Measurements from ENCODE around the gene ZNF366.

Gene ZNF366

DNA sequence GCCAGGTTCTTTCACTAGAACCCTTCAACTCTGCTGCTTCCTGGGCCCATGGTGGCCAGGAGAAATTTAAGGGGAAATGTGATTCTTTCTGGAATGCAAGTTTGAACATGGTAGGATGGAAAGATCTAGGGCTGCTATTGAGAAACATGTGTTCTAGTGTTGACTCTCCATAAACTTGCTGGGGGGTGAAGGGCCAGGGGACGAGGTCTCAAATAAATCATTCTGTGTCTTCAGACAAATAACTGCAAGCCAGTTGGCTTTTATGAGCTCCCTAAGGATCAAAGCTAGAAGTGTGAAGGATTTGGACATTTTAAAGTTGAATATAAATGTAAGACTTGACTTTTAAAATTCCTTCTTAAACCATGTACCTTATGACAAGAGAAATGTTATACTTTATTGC, 78.5 kb downstream of the ZNF366 start:
- no peak for DNase-seq (ENCODE audit: insufficient read length, low spot score)
- no peak for FAIRE-seq
- no peak for TF ChIP-seq POU2F2 (IDR thresholded peaks at IDR 0.05; ENCODE audit: low read depth, low read length)
- TF ChIP-seq POLR2A (IDR thresholded peaks at IDR 0.05; ENCODE audit: low read depth, low read length) = no peak
- TF ChIP-seq POLR2AphosphoS5 (IDR thresholded peaks at IDR 0.05; ENCODE audit: low read depth, low read length) = no peak
- TF ChIP-seq PAX5 (IDR thresholded peaks at IDR 0.05; ENCODE audit: insufficient read depth, low read length, severe bottlenecking) = no peak
- TF ChIP-seq SPI1 (IDR thresholded peaks at IDR 0.05; ENCODE audit: low read depth, low read length) = no peak
- no peak for TF ChIP-seq TAF1 (IDR thresholded peaks at IDR 0.05; ENCODE audit: low read depth, low read length)

DNA sequence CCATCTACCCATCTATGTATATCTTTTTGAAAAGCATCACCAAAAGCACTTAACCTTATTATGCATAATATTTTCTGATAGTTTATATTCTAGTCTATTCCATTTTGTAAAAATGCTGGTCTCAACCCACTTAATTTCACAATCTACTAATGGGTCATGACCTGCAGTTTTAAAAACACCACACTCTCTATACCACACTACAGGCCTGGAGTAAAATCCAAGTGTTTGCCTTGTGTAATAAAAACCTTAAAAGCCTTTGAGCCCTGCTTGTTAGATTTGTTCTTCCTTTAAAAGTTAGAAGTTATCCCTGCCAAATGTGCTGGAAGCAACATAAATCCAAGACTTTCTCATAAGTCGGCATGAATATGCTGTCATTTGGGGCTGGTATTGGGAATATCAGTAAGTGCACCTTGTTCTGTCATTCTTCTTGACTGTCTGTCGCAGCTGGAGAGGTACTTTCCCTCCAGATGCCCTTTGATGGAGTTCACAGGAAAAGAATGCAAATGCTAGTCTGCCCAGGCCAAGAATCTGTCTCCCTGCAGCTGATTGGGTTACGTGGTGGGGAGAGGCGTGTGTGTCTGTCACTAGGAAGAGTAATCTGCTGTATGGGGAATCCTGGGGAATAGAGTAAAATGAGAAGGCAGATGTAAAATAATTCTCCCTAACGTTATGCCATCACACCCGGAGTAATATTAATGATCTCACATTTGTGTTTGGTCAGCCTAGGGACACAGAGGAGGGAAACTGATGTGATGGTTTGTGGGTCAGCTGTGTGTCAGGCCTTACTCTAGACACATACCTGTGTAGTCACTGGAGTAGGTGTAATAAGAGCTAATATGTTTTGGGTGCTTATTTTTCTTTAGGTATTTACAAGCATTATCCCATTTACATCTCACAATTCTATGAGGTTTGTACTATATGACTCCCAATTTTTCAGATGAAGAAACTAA, 79.4 kb downstream of the ZNF366 start:
- no peak for DNase-seq (ENCODE audit: insufficient read length, low spot score)
- FAIRE-seq = peak; percentile 9
- TF ChIP-seq SPI1 (IDR thresholded peaks at IDR 0.05; ENCODE audit: low read depth, low read length) (no peak), POU2F2 (IDR thresholded peaks at IDR 0.05; ENCODE audit: low read depth, low read length) (no peak), POLR2A (IDR thresholded peaks at IDR 0.05; ENCODE audit: low read depth, low read length) (no peak), POLR2AphosphoS5 (IDR thresholded peaks at IDR 0.05; ENCODE audit: low read depth, low read length) (no peak), PAX5 (IDR thresholded peaks at IDR 0.05; ENCODE audit: insufficient read depth, low read length, severe bottlenecking) (no peak), TAF1 (IDR thresholded peaks at IDR 0.05; ENCODE audit: low read depth, low read length) (no peak)

DNA sequence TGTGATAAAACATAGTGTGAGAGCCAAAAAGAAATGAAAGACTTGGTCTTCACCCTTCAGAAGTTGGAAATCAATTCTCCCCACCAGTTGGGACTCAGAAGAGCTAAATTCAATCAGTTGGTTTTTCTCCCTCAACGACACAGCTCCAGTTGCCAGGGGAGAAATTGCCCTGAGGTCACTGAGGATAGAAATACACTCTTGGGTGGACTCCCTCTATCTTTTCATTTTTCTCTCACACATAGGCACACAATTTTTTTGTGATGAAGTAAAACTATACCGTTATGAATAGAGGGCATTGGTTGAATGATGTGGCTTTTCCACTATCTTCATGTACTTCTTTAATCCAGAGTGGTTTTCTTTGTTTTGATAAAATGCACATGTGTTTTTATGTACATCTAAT, 80.2 kb downstream of the ZNF366 start:
- DNase-seq (ENCODE audit: insufficient read length, low spot score) = no peak
- FAIRE-seq = peak; percentile 52
- TF ChIP-seq POU2F2 (IDR thresholded peaks at IDR 0.05; ENCODE audit: low read depth, low read length) (no peak), PAX5 (IDR thresholded peaks at IDR 0.05; ENCODE audit: insufficient read depth, low read length, severe bottlenecking) (no peak), POLR2A (IDR thresholded peaks at IDR 0.05; ENCODE audit: low read depth, low read length) (no peak), SPI1 (IDR thresholded peaks at IDR 0.05; ENCODE audit: low read depth, low read length) (no peak), POLR2AphosphoS5 (IDR thresholded peaks at IDR 0.05; ENCODE audit: low read depth, low read length) (no peak)

DNA sequence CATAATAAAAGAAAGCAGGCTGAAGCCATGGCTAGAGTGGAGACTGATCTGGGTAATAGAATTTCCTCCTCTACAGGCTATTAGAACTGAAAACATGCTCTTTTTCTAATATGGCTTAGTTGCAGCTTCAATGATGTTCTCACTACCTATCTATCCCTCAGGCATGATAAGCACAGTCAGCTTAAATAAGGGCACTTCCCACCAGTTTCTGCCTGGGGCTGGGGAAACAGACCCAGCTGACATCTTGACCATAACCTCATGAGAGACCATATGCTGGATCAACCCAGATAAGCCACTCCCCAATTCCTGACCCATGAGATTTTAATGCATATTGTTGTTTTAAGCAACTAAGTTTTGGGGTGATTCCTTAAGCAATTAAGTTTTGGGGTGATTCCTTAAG, 81.2 kb downstream of the ZNF366 start:
- no peak for FAIRE-seq
- no peak for TF ChIP-seq TAF1 (IDR thresholded peaks at IDR 0.05; ENCODE audit: low read depth, low read length)
- DNase-seq (ENCODE audit: insufficient read length, low spot score) = no peak

DNA sequence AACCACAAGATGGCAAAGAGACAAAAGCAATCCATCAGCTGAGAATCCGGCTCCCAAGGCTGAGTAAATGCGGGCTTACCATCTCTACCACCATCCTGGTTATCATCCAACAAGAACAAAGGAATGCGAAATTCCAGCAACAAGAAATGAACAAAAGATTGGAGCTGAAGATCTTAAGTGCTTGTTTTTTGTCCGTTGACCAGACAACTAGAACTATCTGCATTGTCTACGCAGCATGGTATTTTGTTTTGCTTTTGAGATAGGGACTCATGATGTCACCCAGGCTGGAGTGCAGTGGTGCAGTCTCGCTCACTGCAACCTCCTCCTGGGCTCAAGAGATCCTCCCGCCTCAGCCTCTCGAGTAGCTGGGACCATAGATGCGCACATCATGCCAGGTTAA, 88.9 kb downstream of the ZNF366 start:
- DNase-seq (ENCODE audit: insufficient read length, low spot score) (no peak), FAIRE-seq (no peak)
- no peak for TF ChIP-seq SPI1 (IDR thresholded peaks at IDR 0.05; ENCODE audit: low read depth, low read length)
- TF ChIP-seq TAF1 (IDR thresholded peaks at IDR 0.05; ENCODE audit: low read depth, low read length) = no peak
- no peak for TF ChIP-seq POU2F2 (IDR thresholded peaks at IDR 0.05; ENCODE audit: low read depth, low read length)
- no peak for TF ChIP-seq POLR2AphosphoS5 (IDR thresholded peaks at IDR 0.05; ENCODE audit: low read depth, low read length)

DNA sequence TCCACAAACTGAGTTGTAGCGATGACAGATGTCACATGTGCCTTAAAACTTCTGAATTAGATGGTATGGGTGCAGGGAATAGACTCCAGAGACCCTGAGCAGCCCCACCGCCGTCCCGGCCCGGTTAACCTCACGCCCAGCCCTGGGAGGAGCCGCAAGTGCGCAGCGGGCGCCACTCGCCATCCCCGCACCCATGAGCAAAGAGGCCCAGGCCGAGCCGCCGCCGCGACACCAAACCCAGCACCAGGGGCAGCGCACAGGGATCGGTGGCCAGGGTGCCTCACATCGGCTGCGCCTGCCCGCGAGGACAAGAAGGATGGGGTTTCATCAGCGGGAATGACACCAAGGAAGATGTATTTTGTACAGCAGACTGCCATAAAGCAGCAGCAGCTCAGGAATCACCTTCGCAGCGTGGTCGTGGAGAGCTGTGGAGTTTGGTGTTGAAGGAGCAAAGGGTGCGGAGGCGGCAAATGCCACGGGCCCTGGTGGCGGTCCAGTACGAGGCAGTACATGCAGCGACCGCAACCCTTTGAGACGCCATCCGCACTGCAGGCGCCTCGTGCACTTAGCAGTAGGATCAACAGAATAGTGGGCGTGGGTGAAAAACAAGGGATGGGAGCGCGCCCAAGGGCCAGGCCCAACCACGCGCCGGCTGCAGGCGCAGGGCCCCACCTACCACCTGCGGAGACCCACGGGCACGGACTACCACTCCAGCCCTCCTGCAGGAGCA, 89.7 kb downstream of the ZNF366 start:
- DNase-seq (ENCODE audit: insufficient read length, low spot score) = no peak
- no peak for FAIRE-seq
- TF ChIP-seq SPI1 (IDR thresholded peaks at IDR 0.05; ENCODE audit: low read depth, low read length) (no peak), POLR2A (IDR thresholded peaks at IDR 0.05; ENCODE audit: low read depth, low read length) (no peak), POU2F2 (IDR thresholded peaks at IDR 0.05; ENCODE audit: low read depth, low read length) (no peak), TAF1 (IDR thresholded peaks at IDR 0.05; ENCODE audit: low read depth, low read length) (no peak), POLR2AphosphoS5 (IDR thresholded peaks at IDR 0.05; ENCODE audit: low read depth, low read length) (no peak), PAX5 (IDR thresholded peaks at IDR 0.05; ENCODE audit: insufficient read depth, low read length, severe bottlenecking) (no peak)

DNA sequence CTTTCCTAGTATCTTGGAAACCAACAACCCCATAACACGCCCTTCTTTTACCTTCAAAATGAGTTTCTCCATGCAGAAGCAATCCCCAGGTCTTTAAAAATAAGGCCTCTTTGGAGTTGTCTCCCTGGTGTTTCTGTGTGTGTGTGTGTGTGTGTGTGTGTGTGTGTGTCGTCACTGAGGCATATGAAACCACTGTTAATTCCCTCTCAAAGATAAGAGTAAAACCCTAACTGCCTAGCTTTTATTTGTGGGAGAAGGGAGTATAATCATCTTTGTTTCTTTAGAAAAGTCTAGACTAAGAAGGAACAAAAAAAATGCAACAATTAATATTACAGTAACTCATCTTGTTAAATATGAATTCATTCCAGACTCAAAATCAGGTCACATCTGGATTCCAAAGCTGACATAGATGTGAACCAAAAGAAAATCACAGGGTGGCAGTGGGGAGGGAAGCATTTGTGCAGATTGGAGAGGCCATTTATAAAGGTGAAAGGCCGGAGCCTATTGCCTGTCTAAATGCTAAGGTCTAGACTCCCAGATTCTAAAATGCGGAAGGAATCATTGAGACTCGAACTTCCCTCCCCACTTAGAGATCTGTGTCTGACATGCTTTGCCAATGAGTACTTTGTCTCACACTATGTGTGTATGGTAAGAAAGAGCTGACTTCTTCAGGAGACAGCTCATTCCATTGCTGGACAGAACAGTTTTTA, 91.4 kb downstream of the ZNF366 start:
- TF ChIP-seq TAF1 (IDR thresholded peaks at IDR 0.05; ENCODE audit: low read depth, low read length) (no peak), SPI1 (IDR thresholded peaks at IDR 0.05; ENCODE audit: low read depth, low read length) (no peak), PAX5 (IDR thresholded peaks at IDR 0.05; ENCODE audit: insufficient read depth, low read length, severe bottlenecking) (no peak), POU2F2 (IDR thresholded peaks at IDR 0.05; ENCODE audit: low read depth, low read length) (no peak), POLR2AphosphoS5 (IDR thresholded peaks at IDR 0.05; ENCODE audit: low read depth, low read length) (no peak), POLR2A (IDR thresholded peaks at IDR 0.05; ENCODE audit: low read depth, low read length) (no peak)
- FAIRE-seq (no peak), DNase-seq (ENCODE audit: insufficient read length, low spot score) (no peak)

- DNase-seq (ENCODE audit: insufficient read length, low spot score) (no peak), FAIRE-seq (no peak)
- TF ChIP-seq PAX5 (IDR thresholded peaks at IDR 0.05; ENCODE audit: insufficient read depth, low read length, severe bottlenecking) = no peak
- no peak for TF ChIP-seq POLR2A (IDR thresholded peaks at IDR 0.05; ENCODE audit: low read depth, low read length)
- TF ChIP-seq SPI1 (IDR thresholded peaks at IDR 0.05; ENCODE audit: low read depth, low read length) = no peak
- no peak for TF ChIP-seq POU2F2 (IDR thresholded peaks at IDR 0.05; ENCODE audit: low read depth, low read length)
- no peak for TF ChIP-seq POLR2AphosphoS5 (IDR thresholded peaks at IDR 0.05; ENCODE audit: low read depth, low read length)
- no peak for TF ChIP-seq TAF1 (IDR thresholded peaks at IDR 0.05; ENCODE audit: low read depth, low read length)
These were observed 94.7 kb downstream of the ZNF366 start for GRCh38 chr5:72412283-72413055.
